Mesendoderm (in vitro differentiated cells): ENCODE measurements around the gene MYOM3.

Experiments
- DNase-seq: peaks from one replicate; pipeline ENCODE4 v3.0.0; 2013
- H2AK5ac ChIP-seq: 2 replicates; pipeline ENCODE4 v1.6.1; 2013; ENCODE audit warnings: low read length, inconsistent platforms
- H2BK120ac ChIP-seq: 2 replicates; pipeline ENCODE4 v1.6.1; 2013; ENCODE audit warnings: low read depth, mild to moderate bottlenecking, low read length, moderate library complexity, mixed read lengths
- H2BK15ac ChIP-seq: replicated peaks from 2 replicates; pipeline ENCODE4 v1.6.1; 2013; ENCODE audit warnings: low read depth, mild to moderate bottlenecking, moderate library complexity
- H2BK5ac ChIP-seq: 2 replicates; pipeline ENCODE4 v1.6.1; 2013; ENCODE audit warnings: low read length, inconsistent platforms
- H3K18ac ChIP-seq: 2 replicates; pipeline ENCODE4 v1.6.1; 2013; ENCODE audit warnings: mild to moderate bottlenecking, low read length, mixed read lengths
- H3K23ac ChIP-seq: one replicate; pipeline ENCODE4 v1.6.1; 2013; ENCODE audit warnings: low read length
- H3K27ac ChIP-seq: 2 replicates; pipeline ENCODE4 v1.5.1; 2013; ENCODE audit warnings: low read depth, mild to moderate bottlenecking, inconsistent platforms, low read length, moderate library complexity
- H3K27me3 ChIP-seq: 2 replicates; pipeline ENCODE4 v1.6.1; 2013; ENCODE audit warnings: low read length, control low read depth, mild to moderate bottlenecking, inconsistent platforms; ENCODE audit not compliant: insufficient read depth, poor library complexity
- H3K36me3 ChIP-seq: 2 replicates; pipeline ENCODE4 v1.6.1; 2013; ENCODE audit warnings: low read length, inconsistent platforms; ENCODE audit not compliant: control insufficient read depth, insufficient read depth
- H3K4ac ChIP-seq: one replicate; pipeline ENCODE4 v1.6.1; 2013; ENCODE audit warnings: low read depth, mild to moderate bottlenecking, low read length, moderate library complexity
- H3K4me1 ChIP-seq: 2 replicates; pipeline ENCODE4 v1.6.1; 2013; ENCODE audit warnings: low read depth, low read length, inconsistent platforms; ENCODE audit not compliant: control insufficient read depth
- H3K4me2 ChIP-seq: 2 replicates; pipeline ENCODE4 v1.6.1; 2013; ENCODE audit warnings: low read length
- H3K4me3 ChIP-seq: 2 replicates; pipeline ENCODE4 v1.5.1; 2013; ENCODE audit warnings: mild to moderate bottlenecking, low read length
- H3K56ac ChIP-seq: one replicate; pipeline ENCODE4 v1.6.1; 2013; ENCODE audit warnings: low read length
- H3K79me1 ChIP-seq: 2 replicates; pipeline ENCODE4 v1.6.1; 2013; ENCODE audit warnings: low read length, inconsistent platforms
- H3K79me2 ChIP-seq: 2 replicates; pipeline ENCODE4 v1.6.1; 2013; ENCODE audit warnings: mild to moderate bottlenecking, low read length; ENCODE audit not compliant: control insufficient read depth, insufficient read depth
- H3K9ac ChIP-seq: 2 replicates; pipeline ENCODE4 v1.6.1; 2013; ENCODE audit warnings: low read length, inconsistent platforms
- H4K5ac ChIP-seq: one replicate; pipeline ENCODE4 v1.6.1; 2013; ENCODE audit warnings: low read length
- H4K8ac ChIP-seq: one replicate; pipeline ENCODE4 v1.6.1; 2013; ENCODE audit warnings: low read depth, mild to moderate bottlenecking, control low read depth, low read length, moderate library complexity
- WGBS: extraction: QIAGEN DNeasy Blood & Tissue Kit; methylation state at CpG from one replicate; pipeline ENCODE4 v1.1.7; 2013; ENCODE audit warnings: low lambda C conversion rate, missing lambda C conversion rate; ENCODE audit not compliant: insufficient coverage; ENCODE audit errors: extremely low coverage; 5-methylcytosine and 5-hydroxymethylcytosine counted together

MYOM3 gene

GRCh38 chr1:24085546-24085945, 26.4 kb downstream of the MYOM3 start:
- no peak for DNase-seq
- Histone ChIP-seq H4K8ac (no peak overlapping the region), H2BK5ac (no peak overlapping the region), H3K9ac (no peak overlapping the region), H3K18ac (no peak overlapping the region), H3K4me3 (no peak overlapping the region), H3K4me2 (no peak overlapping the region), H2BK15ac (no peak overlapping the region), H3K79me2 (no peaks in the 10 kb centered on the region), H2AK5ac (no peak overlapping the region), H3K4ac (no peak overlapping the region), H3K23ac (no peak overlapping the region), H3K27me3 (no peaks in the 10 kb centered on the region), H3K4me1 (no peaks in the 10 kb centered on the region), H3K36me3 (no peaks in the 10 kb centered on the region), H4K5ac (no peak overlapping the region), H3K56ac (no peak overlapping the region), H2BK120ac (no peak overlapping the region), H3K79me1 (no peaks in the 10 kb centered on the region), H3K27ac (no peak overlapping the region)
- no CpG with 5 or more reads among the region's 3 CpGs for WGBS

GRCh38 chr1:24085007-24085406, 26.9 kb downstream of the MYOM3 start:
- Histone ChIP-seq H2BK120ac (no peak overlapping the region), H3K79me2 (no peaks in the 10 kb centered on the region), H3K4me3 (no peak overlapping the region), H3K9ac (no peak overlapping the region), H3K56ac (no peak overlapping the region), H4K5ac (no peak overlapping the region), H2BK5ac (no peak overlapping the region), H3K18ac (no peak overlapping the region), H3K4ac (no peak overlapping the region), H4K8ac (no peak overlapping the region), H2AK5ac (no peak overlapping the region), H3K4me2 (no peak overlapping the region), H3K27ac (no peak overlapping the region), H2BK15ac (no peak overlapping the region), H3K79me1 (no peaks in the 10 kb centered on the region), H3K27me3 (no peaks in the 10 kb centered on the region), H3K4me1 (no peaks in the 10 kb centered on the region), H3K36me3 (no peaks in the 10 kb centered on the region), H3K23ac (no peak overlapping the region)
- DNase-seq: no peak

GRCh38 chr1:24084050-24084449, 27.9 kb downstream of the MYOM3 start:
- Histone ChIP-seq H3K4ac (no peak overlapping the region), H3K18ac (no peak overlapping the region), H3K27me3 (no peaks in the 10 kb centered on the region), H2BK15ac (no peak overlapping the region), H2BK120ac (no peak overlapping the region), H3K23ac (no peak overlapping the region), H3K9ac (no peak overlapping the region), H3K27ac (no peak overlapping the region), H3K56ac (no peak overlapping the region), H3K79me2 (no peaks in the 10 kb centered on the region), H4K5ac (no peak overlapping the region), H3K4me2 (no peak overlapping the region), H3K4me1 (no peaks in the 10 kb centered on the region), H3K79me1 (no peaks in the 10 kb centered on the region), H2AK5ac (no peak overlapping the region), H4K8ac (no peak overlapping the region), H3K36me3 (no peaks in the 10 kb centered on the region), H2BK5ac (no peak overlapping the region), H3K4me3 (no peak overlapping the region)
- DNase-seq: no peak
- WGBS: no CpG with 5 or more reads among the region's 7 CpGs

GRCh38 chr1:24082372-24082771, 29.6 kb downstream of the MYOM3 start:
- Histone ChIP-seq H3K4me2 (no peak overlapping the region), H2AK5ac (no peak overlapping the region), H3K56ac (no peak overlapping the region), H4K5ac (no peak overlapping the region), H3K4me1 (no peaks in the 10 kb centered on the region), H2BK5ac (no peak overlapping the region), H4K8ac (no peak overlapping the region), H3K9ac (no peak overlapping the region), H3K4ac (no peak overlapping the region), H2BK120ac (no peak overlapping the region), H3K27ac (no peak overlapping the region), H3K4me3 (no peak overlapping the region), H3K79me1 (no peaks in the 10 kb centered on the region), H2BK15ac (no peak overlapping the region), H3K36me3 (no peaks in the 10 kb centered on the region), H3K27me3 (no peaks in the 10 kb centered on the region), H3K18ac (no peak overlapping the region), H3K79me2 (no peaks in the 10 kb centered on the region), H3K23ac (no peak overlapping the region)
- no peak for DNase-seq
- no CpG with 5 or more reads among the region's 8 CpGs for WGBS

GRCh38 chr1:24081190-24081589, 30.7 kb downstream of the MYOM3 start:
- H3K4me2 ChIP-seq: no peak overlapping the region
- no CpG with 5 or more reads among the region's 6 CpGs for WGBS

GRCh38 chr1:24080131-24080530, 31.8 kb downstream of the MYOM3 start:
- WGBS: no CpG with 5 or more reads among the region's 10 CpGs

More at GRCh38 chr1:24081190-24081589, 30.7 kb downstream of the MYOM3 start:
- Histone ChIP-seq H4K8ac (no peak overlapping the region), H3K4me1 (no peaks in the 10 kb centered on the region), H2BK5ac (no peak overlapping the region), H3K18ac (no peak overlapping the region), H3K23ac (no peak overlapping the region), H3K79me2 (no peaks in the 10 kb centered on the region), H3K4me3 (no peak overlapping the region), H3K9ac (no peak overlapping the region), H3K56ac (no peak overlapping the region), H3K4ac (no peak overlapping the region), H4K5ac (no peak overlapping the region), H2BK15ac (no peak overlapping the region), H3K36me3 (no peaks in the 10 kb centered on the region), H2AK5ac (no peak overlapping the region), H3K79me1 (no peaks in the 10 kb centered on the region), H3K27me3 (no peaks in the 10 kb centered on the region), H2BK120ac (no peak overlapping the region), H3K27ac (no peak overlapping the region)
- no peak for DNase-seq

More at GRCh38 chr1:24080131-24080530, 31.8 kb downstream of the MYOM3 start:
- Histone ChIP-seq H3K4me2 (no peak overlapping the region), H3K56ac (no peak overlapping the region), H3K9ac (no peak overlapping the region), H2BK120ac (no peak overlapping the region), H3K4ac (no peak overlapping the region), H2BK15ac (no peak overlapping the region), H3K4me1 (no peaks in the 10 kb centered on the region), H3K4me3 (no peak overlapping the region), H3K79me2 (no peaks in the 10 kb centered on the region), H3K18ac (no peak overlapping the region), H3K79me1 (no peaks in the 10 kb centered on the region), H3K36me3 (no peaks in the 10 kb centered on the region), H3K23ac (no peak overlapping the region), H4K5ac (no peak overlapping the region), H4K8ac (no peak overlapping the region), H3K27ac (no peak overlapping the region), H2BK5ac (no peak overlapping the region), H2AK5ac (no peak overlapping the region), H3K27me3 (no peaks in the 10 kb centered on the region)
- DNase-seq: no peak
